Upper lobe of left lung (tissue), 6 donors: ENCODE measurements around the gene C16orf92. TPM values are rescaled to one million over a fixed set of nuclear protein-coding genes. Genes with fewer than 3 reads are reported as not detected.
A peak's percentile ranks its signal among the peaks of the same experiment; 100 is the strongest.

Source experiments
- ATAC-seq, 2 donors: fragments of 200-7000 bp; cut with Tn5 transposase; one replicate each; pipeline ENCODE4 v1.9.1; 2022; ENCODE audit warnings: mild to moderate bottlenecking in 2 of 2, moderate library complexity in 2 of 2; ENCODE audit not compliant: low FRiP score in 2 of 2
- DNase-seq, 2 donors: peaks; one replicate each; pipeline ENCODE4 v3.0.0-alpha.2; 2019 to 2020
- H3K27ac ChIP-seq, 4 donors: fragments of 200-600 bp; sonication (generic); one replicate each; pipeline ENCODE4 v1.5.1; 2016 to 2019
- H3K27me3 ChIP-seq, 4 donors: fragments of 200-600 bp; sonication (generic); one replicate each; pipeline ENCODE4 v1.5.1; 2017 to 2019
- H3K36me3 ChIP-seq, 4 donors: fragments of 200-600 bp; sonication (generic); one replicate each; pipeline ENCODE4 v1.5.1; 2016 to 2019
- H3K4me1 ChIP-seq, 4 donors: fragments of 200-600 bp; sonication (generic); one replicate each; pipeline ENCODE4 v1.5.1; 2018 to 2019
- H3K4me3 ChIP-seq, 4 donors: fragments of 200-600 bp; sonication (generic); one replicate each; pipeline ENCODE4 v1.5.1; 2017 to 2019; ENCODE audit warnings: mild to moderate bottlenecking in 2 of 4, moderate library complexity in 1 of 4
- H3K9me3 ChIP-seq, 4 donors: fragments of 200-600 bp; sonication (generic); one replicate each; pipeline ENCODE4 v1.5.1; 2018 to 2019
- CTCF ChIP-seq, 6 experiments: fragments of 450-650 bp in 4 of 6; fragments of 200-600 bp in 2 of 6; sonication (generic) in 2 of 6; IDR thresholded peaks; one replicate each; pipeline ENCODE4 v1.5.1; 2016 to 2019; ENCODE audit warnings: antibody characterized with exemption in 6 of 6
- EP300 ChIP-seq, 4 donors: sonication (generic); formaldehyde crosslinking; IDR thresholded peaks; one replicate each; pipeline ENCODE4 v1.5.1; 2017; ENCODE audit warnings: antibody characterized with exemption in 4 of 4, control low read depth in 2 of 4
- POLR2A ChIP-seq, 4 donors: fragments of 450-650 bp; IDR thresholded peaks; one replicate each; pipeline ENCODE4 v1.5.1; 2016 to 2017; ENCODE audit warnings: antibody characterized with exemption in 4 of 4, mild to moderate bottlenecking in 2 of 4
- POLR2AphosphoS5 ChIP-seq, 2 donors: sonication (generic); formaldehyde crosslinking; IDR thresholded peaks; one replicate each; pipeline ENCODE4 v1.5.1; 2017; ENCODE audit warnings: antibody characterized with exemption in 2 of 2
- WGBS, 2 donors: methylation state at CpG; one replicate each; pipeline ENCODE4 v1.1.5; 2017 to 2018; 5-methylcytosine and 5-hydroxymethylcytosine counted together
- total RNA-seq, 6 donors: library from RNA; depleted of rRNA in 4 of 6; stranded (reverse); fragments of >200 nt in 4 of 6; gene quantifications; one replicate each; pipeline versions ENCODE4 v1.1.0 to v1.2.1, GENCODE V29; 2016 to 2021
- donor health status: DM: no; HTN: no; CAD: no; lungs with moderate emphysema.
- donor health status: DM: no; HTN: yes; CAD: no; lungs with severe emphysema.

The C16orf92 gene
- total RNA-seq, 6 donors from 2014 or later: not detected

DNA sequence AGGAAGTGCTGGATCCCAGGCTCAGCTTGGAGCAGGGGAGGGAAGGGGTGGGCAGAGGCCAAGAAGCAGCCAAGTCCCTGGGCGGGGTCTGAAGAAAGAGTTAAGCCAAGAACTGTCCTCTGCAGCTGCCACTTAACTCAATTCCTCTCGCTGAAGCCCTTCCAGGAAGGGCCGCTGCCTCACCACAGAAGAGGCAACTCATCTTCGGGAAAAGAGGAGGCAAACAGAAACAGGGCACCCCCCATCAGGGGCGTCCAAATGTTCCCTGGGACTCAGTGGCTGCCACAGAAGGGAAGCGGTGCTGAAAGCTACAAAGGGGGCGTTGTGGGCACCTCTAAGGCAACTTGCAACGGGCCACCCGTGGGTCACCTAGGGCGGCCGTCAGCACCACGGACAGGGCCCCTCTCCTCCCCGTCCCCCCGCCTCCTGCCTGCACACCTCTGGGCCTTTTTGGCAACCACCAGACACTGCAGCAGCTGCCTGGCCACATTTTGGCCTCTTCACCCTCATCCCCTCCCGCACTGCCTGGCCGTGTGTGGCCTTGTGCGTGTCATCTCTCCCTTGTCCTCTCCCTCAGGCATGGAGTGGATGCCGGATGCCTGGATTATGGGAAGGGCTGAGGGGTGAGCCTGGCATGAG, 5.6 kb downstream of the C16orf92 start:
- Histone ChIP-seq H3K4me3 (no peak overlapping the region), H3K27ac (no peak overlapping the region), H3K9me3 (no peaks in the 10 kb centered on the region), H3K27me3 (peaks cover 0 to 38% (median 22%) of the 10 kb centered on the region in 4 donors), H3K4me1 (peaks cover 3 to 16% (median 7%) of the 10 kb centered on the region in 4 donors), H3K36me3 (no peaks in the 10 kb centered on the region)
- peak in 1 of 2 donors; percentile 79 for DNase-seq
- peak in 1 of 2 donors; percentile 13 for ATAC-seq
- TF ChIP-seq POLR2AphosphoS5 (IDR thresholded peaks at IDR 0.05): no peak
- no peak for TF ChIP-seq EP300 (IDR thresholded peaks at IDR 0.05)
- TF ChIP-seq CTCF (IDR thresholded peaks at IDR 0.05): no peak
- no peak for TF ChIP-seq POLR2A (IDR thresholded peaks at IDR 0.05)
- 18 to 22% methylated on average over 13 to 16 of the region's 18 CpGs for WGBS, 2 donors

GRCh38 chr16:30030011-30030685, 7.2 kb downstream of the C16orf92 start:
- Histone ChIP-seq H3K27ac (no peak overlapping the region), H3K27me3 (peaks cover 0 to 38% (median 22%) of the 10 kb centered on the region in 4 donors), H3K4me1 (peaks cover 3 to 16% (median 7%) of the 10 kb centered on the region in 4 donors), H3K9me3 (no peaks in the 10 kb centered on the region), H3K4me3 (no peak overlapping the region), H3K36me3 (no peaks in the 10 kb centered on the region)
- TF ChIP-seq CTCF (IDR thresholded peaks at IDR 0.05): no peak
- TF ChIP-seq EP300 (IDR thresholded peaks at IDR 0.05): no peak
- no peak for DNase-seq
- ATAC-seq: no peak
- 22 to 27% methylated on average over 21 of the region's 23 CpGs for WGBS, 2 donors

- DNase-seq: peak in 1 of 2 donors; percentile 75
- Histone ChIP-seq H3K27ac (no peak within 1 kb of the TSS), H3K27me3 (peaks cover 0 to 38% (median 22%) of the 10 kb centered on the region in 4 donors), H3K4me1 (peaks cover 3 to 16% (median 7%) of the 10 kb centered on the region in 4 donors), H3K36me3 (no peaks in the 10 kb centered on the region), H3K9me3 (no peaks in the 10 kb centered on the region), H3K4me3 (no peak within 1 kb of the TSS)
- TF ChIP-seq CTCF (IDR thresholded peaks at IDR 0.05) (no peak), POLR2A (IDR thresholded peaks at IDR 0.05) (no peak), POLR2AphosphoS5 (IDR thresholded peaks at IDR 0.05) (no peak)
- no peak for ATAC-seq
- 0 to 2% methylated on average over 20 to 24 of the region's 27 CpGs for WGBS, 2 donors
Measured at GRCh38 chr16:30030841-30031413, 7.9 kb downstream of the C16orf92 start, which contains the start of gene TLCD3B. TSS of gene TLCD3B (minus strand) at chr16:30031271. CDS start at chr16:30030527, 744 bp downstream.

DNA sequence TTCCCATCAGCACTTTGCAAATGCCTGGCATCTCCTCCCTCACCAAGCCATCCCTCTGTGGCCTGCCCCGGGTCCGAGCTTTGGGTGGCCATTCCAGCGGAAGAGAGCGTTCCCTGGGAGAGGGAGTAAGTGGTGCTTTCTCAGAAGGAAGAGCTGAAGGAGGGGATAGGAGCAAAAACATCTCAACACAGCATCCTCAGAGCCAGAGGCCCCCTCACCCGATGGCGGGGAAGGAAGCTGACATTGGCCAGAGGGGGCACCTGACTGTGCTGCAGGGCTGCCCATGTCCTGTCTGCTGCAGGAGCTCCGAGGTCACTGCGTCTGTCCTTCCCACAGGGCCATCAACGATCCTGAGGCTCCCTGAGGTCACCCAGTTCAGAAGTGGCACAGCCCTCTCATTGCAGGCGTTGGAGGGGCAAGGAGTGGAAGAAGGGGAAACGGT, 8.5 kb downstream of the C16orf92 start:
- H3K4me1 ChIP-seq: peaks cover 3 to 16% (median 7%) of the 10 kb centered on the region in 4 donors
- H3K27me3 ChIP-seq: peaks cover 0 to 38% (median 22%) of the 10 kb centered on the region in 4 donors
- no peak overlapping the region for H3K27ac ChIP-seq
- H3K9me3 ChIP-seq: no peaks in the 10 kb centered on the region
- no peak overlapping the region for H3K4me3 ChIP-seq
- H3K36me3 ChIP-seq: no peaks in the 10 kb centered on the region
- DNase-seq (no peak), ATAC-seq (no peak)
- TF ChIP-seq CTCF (IDR thresholded peaks at IDR 0.05) (no peak), POLR2A (IDR thresholded peaks at IDR 0.05) (no peak), POLR2AphosphoS5 (IDR thresholded peaks at IDR 0.05) (no peak), EP300 (IDR thresholded peaks at IDR 0.05) (no peak)
- WGBS, 2 donors: 10 to 20% methylated on average over 7 to 9 of the region's 11 CpGs
